Stimulated activated CD8-positive, alpha-beta memory T cell treated with anti-CD3 and anti-CD28 coated beads, Interleukin-2, amount 100 ng/mL, for 48 hours (primary cell): ENCODE results near the gene TRAK2.
"Not testable (repeated sequence)": the region's sequence is repeated elsewhere in the genome, so short reads cannot be mapped to it uniquely, and the experiment has no call there.

Experiments
- DNase-seq, 2 donors: peaks; one replicate each; pipeline ENCODE4 v3.0.0-alpha.2; 2020; ENCODE audit warnings: low read depth in 2 of 2

The TRAK2 gene

DNA sequence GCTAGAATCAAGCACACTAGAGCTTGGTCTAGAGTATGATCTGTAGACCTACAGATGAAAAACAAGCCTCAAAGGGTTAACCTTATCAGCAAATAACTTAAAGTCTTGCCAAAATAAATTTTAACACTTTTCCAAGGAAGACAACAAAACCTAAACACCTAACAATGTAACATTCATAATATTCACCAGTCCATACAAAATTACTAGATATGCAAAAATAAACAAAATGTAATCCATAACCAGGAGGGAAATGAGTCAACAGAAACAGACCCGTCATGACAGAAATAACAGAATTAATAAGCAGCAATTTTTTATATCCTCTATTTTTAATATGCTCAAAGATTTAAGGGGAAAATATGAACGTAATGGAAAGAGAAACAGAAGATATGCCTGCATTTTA lies 36.1 kb downstream of the TRAK2 start:
- no peak for DNase-seq

DNA sequence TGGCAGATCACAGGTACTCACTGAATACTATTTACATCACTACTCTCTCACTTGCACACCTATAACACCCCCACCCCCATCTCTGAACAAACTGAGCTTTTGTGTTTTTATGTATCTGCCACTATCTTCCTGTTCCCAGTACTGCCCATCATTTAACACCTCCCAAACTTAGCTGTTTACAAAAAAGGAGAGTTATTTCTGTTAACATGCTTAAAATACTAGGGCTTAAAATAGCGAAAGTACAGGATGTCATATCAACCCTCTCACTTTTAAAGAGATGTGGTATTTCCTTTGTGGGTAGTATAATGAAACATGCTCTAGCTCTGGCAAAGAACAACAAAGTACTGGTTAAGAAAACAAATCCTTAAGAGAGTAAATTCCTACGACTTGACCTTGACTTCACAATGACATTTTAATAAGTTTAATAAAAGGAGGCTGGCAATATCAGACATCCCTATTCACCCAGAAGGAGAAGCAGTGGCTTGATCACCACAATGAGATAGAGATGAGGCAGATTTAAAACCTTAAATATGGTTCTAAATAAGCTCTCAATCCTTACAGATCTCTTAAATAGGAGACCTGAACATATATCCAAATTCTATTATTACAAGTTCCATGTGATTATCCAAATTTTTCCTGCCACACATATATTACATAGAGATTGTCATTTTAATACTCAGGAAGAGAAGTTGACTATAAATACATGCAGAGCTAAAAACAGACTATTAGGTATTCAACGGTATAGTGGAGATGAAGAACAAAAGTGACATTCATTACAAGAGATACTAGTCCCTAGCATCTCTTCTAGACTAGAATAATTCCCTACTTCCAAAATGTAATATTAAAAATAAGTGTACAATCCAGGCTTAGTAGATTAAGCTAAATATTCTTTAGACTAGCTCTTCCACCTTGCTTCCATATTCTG lies 36.9 kb downstream of the TRAK2 start:
- no peak for DNase-seq

DNA sequence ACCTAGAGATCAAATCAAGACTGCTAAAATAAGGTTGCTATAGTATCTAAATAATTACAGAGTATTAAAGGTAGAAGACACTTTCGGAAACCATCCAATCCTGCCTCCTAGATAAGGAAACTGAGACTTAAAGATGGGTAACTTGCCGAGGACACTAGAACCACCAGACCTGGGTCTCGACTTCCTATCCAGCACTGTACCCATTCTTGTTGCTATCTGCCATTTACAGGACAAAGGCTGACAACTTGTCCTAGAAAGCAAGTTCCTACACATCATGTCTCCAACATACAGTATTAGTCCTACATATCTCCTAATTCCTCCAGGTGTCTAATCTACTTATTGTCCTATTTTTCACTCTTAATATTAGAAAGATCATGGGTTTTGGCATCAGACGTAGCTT lies 37.7 kb downstream of the TRAK2 start:
- DNase-seq: no peak

- DNase-seq: no peak
Observed at GRCh38 chr2:201413143-201413542, 38.1 kb downstream of the TRAK2 start.

DNA sequence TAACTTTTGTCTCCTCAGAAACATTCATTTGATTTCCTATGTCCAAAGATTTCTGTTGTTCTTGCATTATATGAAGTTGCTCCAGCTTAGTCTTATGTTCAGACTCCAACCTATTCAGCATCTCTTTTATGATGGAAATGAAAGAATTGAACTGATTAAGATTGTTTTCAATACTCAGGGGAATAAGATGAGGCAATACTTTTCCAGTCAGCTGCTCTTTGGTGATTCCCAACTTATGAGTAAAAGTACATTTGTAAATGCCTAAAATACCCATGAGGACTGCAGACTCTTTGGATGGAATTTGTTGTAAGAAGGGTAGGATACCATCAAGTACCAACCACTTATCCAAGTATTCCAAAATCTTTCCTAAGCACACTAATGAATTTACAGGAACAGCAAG lies 39.8 kb downstream of the TRAK2 start:
- no peak for DNase-seq

DNA sequence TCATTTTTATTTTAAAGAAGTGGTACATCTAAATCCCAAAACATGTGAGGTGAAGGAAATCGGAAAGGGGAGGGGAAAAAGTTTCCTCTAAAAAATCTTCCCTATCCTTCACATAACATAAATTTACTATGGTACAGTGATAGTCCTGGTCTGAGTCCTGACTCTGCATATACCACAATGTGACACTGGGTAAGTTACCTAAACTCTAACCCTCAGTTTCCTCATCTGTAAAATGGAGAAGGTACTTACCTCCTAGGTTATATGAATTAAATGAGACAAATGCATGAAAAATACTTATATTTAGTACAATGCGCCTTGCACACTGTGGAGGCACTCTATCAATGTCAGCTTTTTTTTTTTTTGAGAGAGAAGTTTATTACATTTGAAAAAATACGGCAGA lies 42.3 kb downstream of the TRAK2 start:
- no peak for DNase-seq

GRCh38 chr2:201407265-201407664 lies 44.0 kb downstream of the TRAK2 start:
- no peak for DNase-seq

GRCh38 chr2:201406077-201406662 lies 45.1 kb downstream of the TRAK2 start:
- no peak for DNase-seq

GRCh38 chr2:201404699-201405280 lies 46.5 kb downstream of the TRAK2 start:
- DNase-seq: no peak

GRCh38 chr2:201403880-201404279 lies 47.4 kb downstream of the TRAK2 start:
- no peak for DNase-seq

GRCh38 chr2:201402651-201403562 lies 48.4 kb downstream of the TRAK2 start:
- no peak for DNase-seq

DNA sequence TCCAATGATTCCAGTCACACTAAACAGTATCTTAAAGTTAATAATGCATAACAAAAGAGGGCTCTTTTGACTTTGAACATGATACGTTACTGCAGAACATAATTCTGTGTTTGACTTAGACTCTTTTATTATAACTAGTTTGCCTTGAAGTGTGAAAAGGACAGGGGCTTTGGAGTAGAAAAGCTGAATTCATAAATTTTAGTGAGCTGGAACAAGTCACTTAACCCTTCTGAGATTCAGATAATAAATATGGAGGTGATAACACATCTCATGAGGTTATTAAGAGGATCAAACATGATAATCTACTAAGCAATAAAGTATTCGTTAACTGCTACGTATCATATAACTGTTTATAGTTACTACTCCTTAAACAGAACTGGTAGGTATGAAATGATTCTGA lies 49.4 kb downstream of the TRAK2 start:
- no peak for DNase-seq

DNA sequence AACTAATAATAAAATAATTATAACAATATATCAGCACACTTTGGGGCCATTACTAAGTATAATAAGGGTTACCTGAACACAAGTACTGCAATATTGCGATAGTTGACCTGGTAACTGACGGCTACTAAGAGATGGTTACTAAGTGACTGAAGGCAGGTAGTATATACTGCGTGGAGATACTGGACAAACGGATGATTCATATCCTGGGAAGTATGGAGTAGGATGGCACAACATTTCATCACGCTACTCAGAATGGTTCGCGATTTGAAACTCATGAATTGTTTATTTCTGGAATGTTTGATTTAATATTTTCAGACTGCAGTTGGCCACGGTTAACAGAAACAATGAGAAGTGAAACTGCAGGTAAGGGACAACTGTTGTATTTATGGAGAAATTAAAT lies 54.7 kb downstream of the TRAK2 start:
- DNase-seq: no peak

DNA sequence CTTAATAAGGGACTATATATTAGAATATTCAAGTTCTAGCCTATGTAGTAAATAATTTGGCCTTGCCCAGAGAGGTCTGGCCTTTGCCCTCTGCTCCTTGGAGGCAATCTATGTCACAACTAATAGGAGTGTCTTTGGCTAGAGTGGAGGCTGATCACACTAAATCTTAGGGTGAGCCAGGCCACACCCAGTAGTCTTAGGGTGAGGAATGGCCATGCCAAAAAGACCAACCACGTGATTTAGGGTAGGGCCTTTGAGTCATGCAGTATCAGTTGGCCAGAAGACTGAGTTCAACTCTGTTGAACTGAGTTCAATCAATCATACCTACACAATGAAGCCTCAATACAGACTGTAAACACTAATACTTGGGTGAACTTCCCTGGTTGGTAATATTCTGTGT lies 68.1 kb downstream of the TRAK2 start:
- DNase-seq: no peak

- DNase-seq: no peak
Observed at GRCh38 chr2:201378496-201379397, 72.5 kb downstream of the TRAK2 start.

- DNase-seq: no peak
Observed at GRCh38 chr2:201377218-201377617, 74.0 kb downstream of the TRAK2 start.

- DNase-seq: no peak
Observed at GRCh38 chr2:201369775-201370174, 81.5 kb downstream of the TRAK2 start.

GRCh38 chr2:201369318-201369717 lies 81.9 kb downstream of the TRAK2 start:
- DNase-seq: not testable (repeated sequence)

GRCh38 chr2:201366146-201366545 lies 85.1 kb downstream of the TRAK2 start:
- no peak for DNase-seq

GRCh38 chr2:201363857-201364560 lies 87.2 kb downstream of the TRAK2 start:
- no peak for DNase-seq
